Measurements from ENCODE around the gene CYGB. TPM values are rescaled to one million over a fixed set of nuclear protein-coding genes. Genes with fewer than 3 reads are reported as not detected.

Gene CYGB
- polyA plus RNA-seq, 1 of the 3 experiments (the other 2 are of a cell fraction): 1.7 TPM

GRCh38 chr17:76542984-76543383 is 5.5 kb upstream of the CYGB start:
- no peak overlapping the region for H3K4me2 ChIP-seq
- ChIA-PET POLR2A (interaction anchor here (0.9 to 5.2 kb wide), 12 partner anchors 10 to 196 kb away, joined by 3 to 245 read pairs (median 8); partner anchors contain the start of genes CYGB, JMJD6, METTL23 and MFSD11), CTCF (interaction anchor here (0.6 to 15.7 kb wide), 12 partner anchors 10 to 157 kb away, joined by 3 to 679 read pairs (median 4); partner anchors contain the start of genes CYGB and RHBDF2)
- no peaks in the 10 kb centered on the region for H3K9me3 ChIP-seq
- no peak overlapping the region for H2AFZ ChIP-seq (ENCODE audit: low read depth)
- TF ChIP-seq CTCF (IDR thresholded peaks at IDR 0.05) (no peak), CHD2 (IDR thresholded peaks at IDR 0.05; ENCODE audit: low read length, partially characterized antibody) (peak; percentile 31), SMC3 (IDR thresholded peaks at IDR 0.05; ENCODE audit: low read depth, low read length) (0 out of 2 replicates have a peak, but pooled peaks have one; percentile 1), USF2 (IDR thresholded peaks at IDR 0.05; ENCODE audit: borderline replicate concordance, low read depth, low read length) (no peak)
- H3K27ac ChIP-seq (ENCODE audit: low read depth in 2 of 2, low read length in 1 of 2): peak overlapping the region; percentile 20 to 99; a peak in 3 of 4 replicates
- peaks cover 25 to 88% of the 10 kb centered on the region in 2 experiments for H3K4me1 ChIP-seq (ENCODE audit: control insufficient read depth in 1 of 2, insufficient read depth in 2 of 2, low read depth in 1 of 2, low read length in 1 of 2)
- DNase-seq: peak; percentile 58
- H4K20me1 ChIP-seq (ENCODE audit: insufficient read depth): peaks cover 11% of the 10 kb centered on the region
- no peaks in the 10 kb centered on the region for H3K9me2 ChIP-seq
- H3K4me3 ChIP-seq (ENCODE audit: low read depth in 2 of 2, low read length in 1 of 2): no peak overlapping the region; a peak in 1 of 4 replicates
- H3K27me3 ChIP-seq (ENCODE audit: insufficient read depth): peaks cover 23% of the 10 kb centered on the region; the same call in 1 of the 2 replicates
- no peaks in the 10 kb centered on the region for H3K36me3 ChIP-seq (replicated peaks in 1 of 2; ENCODE audit: control insufficient read depth in 1 of 2, insufficient read depth in 2 of 2, low read length in 1 of 2)
- H3K9ac ChIP-seq: no peak overlapping the region
- no peaks in the 10 kb centered on the region for H3K79me2 ChIP-seq (ENCODE audit: insufficient read depth)
- WGBS (ENCODE audit: low lambda C conversion rate): 74% methylated on average over 8 of the region's 8 CpGs
- H3F3A ChIP-seq (replicated peaks; ENCODE audit: insufficient read depth): peaks cover 12% of the 10 kb centered on the region

GRCh38 chr17:76542566-76542971 is 5.1 kb upstream of the CYGB start:
- H3K79me2 ChIP-seq (ENCODE audit: insufficient read depth): no peaks in the 10 kb centered on the region
- peaks cover 26% of the 10 kb centered on the region; the same call in 1 of the 2 replicates for H3K27me3 ChIP-seq (ENCODE audit: insufficient read depth)
- CTCF ChIA-PET: interaction anchor here (0.6 to 15.7 kb wide), 8 partner anchors 10 to 156 kb away, joined by 3 to 679 read pairs (median 32); partner anchors contain the start of genes CYGB and RHBDF2
- H3K9me3 ChIP-seq: no peaks in the 10 kb centered on the region
- no peaks in the 10 kb centered on the region for H3K9me2 ChIP-seq
- no peak for TF ChIP-seq TCF12 (IDR thresholded peaks at IDR 0.05)
- TF ChIP-seq POLR2AphosphoS5 (IDR thresholded peaks at IDR 0.05; ENCODE audit: low read depth, low read length): no peak
- no peak for TF ChIP-seq NRF1 (IDR thresholded peaks at IDR 0.05; ENCODE audit: low read depth, low read length)
- H4K20me1 ChIP-seq (ENCODE audit: insufficient read depth): peaks cover 11% of the 10 kb centered on the region
- no peak overlapping the region for H3K9ac ChIP-seq
- H2AFZ ChIP-seq (ENCODE audit: low read depth): no peak overlapping the region
- POLR2A ChIA-PET: interaction anchor here (0.9 to 5.2 kb wide), 7 partner anchors 10 to 184 kb away, joined by 3 to 245 read pairs (median 7); partner anchors contain the start of genes CYGB, JMJD6 and METTL23
- no peaks in the 10 kb centered on the region for H3K36me3 ChIP-seq (replicated peaks in 1 of 2; ENCODE audit: control insufficient read depth in 1 of 2, insufficient read depth in 2 of 2, low read length in 1 of 2)
- DNase-seq: no peak
- no peak overlapping the region; a peak in 1 of 4 replicates for H3K4me3 ChIP-seq (ENCODE audit: low read depth in 2 of 2, low read length in 1 of 2)
- H3F3A ChIP-seq (replicated peaks; ENCODE audit: insufficient read depth): peaks cover 11% of the 10 kb centered on the region
- 84% methylated on average over 10 of the region's 10 CpGs for WGBS (ENCODE audit: low lambda C conversion rate)
- H3K4me2 ChIP-seq: no peak overlapping the region
- H3K27ac ChIP-seq (ENCODE audit: low read depth in 2 of 2, low read length in 1 of 2): peak overlapping the region; percentile 20 to 99; a peak in 3 of 4 replicates
- H3K4me1 ChIP-seq (ENCODE audit: control insufficient read depth in 1 of 2, insufficient read depth in 2 of 2, low read depth in 1 of 2, low read length in 1 of 2): peaks cover 25 to 90% of the 10 kb centered on the region in 2 experiments

Data from SK-N-SH (cell line).